Liver (tissue), 3 donors: Measurements from ENCODE around the gene SMTNL2.

Experiments used
- ATF3 ChIP-seq: IDR thresholded peaks from 2 replicates; pipeline ENCODE4 v1.6.1; 2016; ENCODE audit warnings: antibody characterized with exemption
- CTCF ChIP-seq: fragments of 150-350 bp; IDR thresholded peaks from 2 replicates; pipeline ENCODE4 v1.5.1; 2017; ENCODE audit warnings: improper control_type of control experiment, low read depth, low read length; ENCODE audit not compliant: missing input control
- FOXA2 ChIP-seq: IDR thresholded peaks from 2 replicates; pipeline ENCODE4 v1.6.1; 2016; ENCODE audit warnings: antibody characterized with exemption
- MAX ChIP-seq: IDR thresholded peaks from 2 replicates; pipeline ENCODE4 v1.6.1; 2016; ENCODE audit warnings: antibody characterized with exemption
- NR2F2 ChIP-seq: IDR thresholded peaks from 2 replicates; pipeline ENCODE4 v1.6.1; 2016; ENCODE audit warnings: antibody characterized with exemption
- RAD21 ChIP-seq, 2 donors: IDR thresholded peaks; 2 replicates each; pipeline ENCODE4 v1.6.1; 2016; ENCODE audit warnings: antibody characterized with exemption in 2 of 2, mild to moderate bottlenecking in 2 of 2
- REST ChIP-seq: IDR thresholded peaks from 2 replicates; pipeline ENCODE4 v1.6.1; 2016; ENCODE audit warnings: antibody characterized with exemption, mild to moderate bottlenecking
- SP1 ChIP-seq: IDR thresholded peaks from 2 replicates; pipeline ENCODE4 v1.6.1; 2018; ENCODE audit warnings: antibody characterized with exemption, mild to moderate bottlenecking
- TAF1 ChIP-seq: conservative IDR thresholded peaks from 2 replicates; pipeline ENCODE4 v1.6.1; 2016; ENCODE audit warnings: antibody characterized with exemption, mild to moderate bottlenecking
- YY1 ChIP-seq: IDR thresholded peaks from 2 replicates; pipeline ENCODE4 v1.6.1; 2016; ENCODE audit warnings: antibody characterized with exemption, mild to moderate bottlenecking
- ZBTB33 ChIP-seq: IDR thresholded peaks from 2 replicates; pipeline ENCODE4 v1.6.1; 2016; ENCODE audit warnings: antibody characterized with exemption
- donor health status: healthy.
- donor health status: healthy.

GRCh38 chr17:4535667-4536258 is 48.6 kb upstream of the SMTNL2 start:
- TF ChIP-seq CTCF (no peak), MAX (no peak), REST (no peak), RAD21 (IDR thresholded peaks at IDR 0.05) (no peak), ZBTB33 (no peak), FOXA2 (no peak), YY1 (no peak), NR2F2 (no peak), ATF3 (no peak), TAF1 (no peak), SP1 (no peak)
